HG03378 (cell line): Measurements from ENCODE around the gene NT5M.
"Not testable (repeated sequence)": the region's sequence is repeated elsewhere in the genome, so short reads cannot be mapped to it uniquely, and the experiment has no call there.

Source experiments
- ATAC-seq: cut with Tn5 transposase; IDR thresholded peaks from one replicate; pipeline ENCODE4 v1.9.1; 2021; ENCODE audit warnings: mild to moderate bottlenecking, moderate library complexity; ENCODE audit not compliant: unreplicated experiment

NT5M gene

DNA sequence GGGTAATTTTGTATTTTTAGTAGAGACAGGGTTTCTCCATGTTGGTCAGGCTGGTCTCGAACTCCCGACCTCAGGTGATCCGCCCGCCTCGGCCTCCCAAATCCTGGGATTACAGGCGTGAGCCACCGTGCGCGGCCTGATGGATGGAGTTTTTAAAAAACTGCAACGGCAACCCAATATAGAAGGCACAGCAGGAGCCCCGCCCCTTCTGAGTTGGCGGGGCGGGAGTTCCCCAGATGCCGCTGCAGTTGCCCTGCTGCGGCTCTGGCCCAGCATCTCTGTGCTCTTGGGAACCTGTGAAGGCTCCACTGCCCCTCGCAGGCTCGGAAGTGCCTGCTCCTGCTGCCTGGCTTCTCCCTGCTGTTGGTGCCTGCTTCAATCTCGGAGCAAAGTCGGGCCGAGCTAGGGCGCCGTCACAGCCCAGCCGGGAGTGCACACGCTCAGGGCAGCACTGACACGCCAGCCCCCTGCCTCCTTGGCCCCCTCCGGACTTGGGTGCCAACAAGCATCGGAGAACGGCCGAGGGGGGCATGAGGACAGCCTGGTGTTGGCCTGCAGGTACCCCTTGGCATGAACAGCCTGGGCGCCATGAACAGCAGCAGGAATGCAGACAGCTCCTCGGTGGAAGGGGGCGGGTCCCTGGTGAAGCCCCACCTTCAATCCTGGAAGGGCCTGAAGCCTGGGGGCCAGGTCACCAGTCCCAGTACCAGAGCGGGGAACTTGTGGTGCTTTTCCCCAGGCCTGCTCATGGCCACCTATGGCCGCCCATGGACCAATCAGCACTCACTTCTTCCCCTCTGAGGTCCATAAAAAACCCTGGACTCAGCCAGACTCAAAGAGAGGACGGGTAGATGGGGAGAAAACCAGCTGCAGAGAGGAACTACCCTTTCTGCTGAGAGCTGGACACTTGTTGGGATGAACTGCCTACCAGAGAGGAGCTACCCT is 2.3 kb upstream of the NT5M start:
- no peak for ATAC-seq

DNA sequence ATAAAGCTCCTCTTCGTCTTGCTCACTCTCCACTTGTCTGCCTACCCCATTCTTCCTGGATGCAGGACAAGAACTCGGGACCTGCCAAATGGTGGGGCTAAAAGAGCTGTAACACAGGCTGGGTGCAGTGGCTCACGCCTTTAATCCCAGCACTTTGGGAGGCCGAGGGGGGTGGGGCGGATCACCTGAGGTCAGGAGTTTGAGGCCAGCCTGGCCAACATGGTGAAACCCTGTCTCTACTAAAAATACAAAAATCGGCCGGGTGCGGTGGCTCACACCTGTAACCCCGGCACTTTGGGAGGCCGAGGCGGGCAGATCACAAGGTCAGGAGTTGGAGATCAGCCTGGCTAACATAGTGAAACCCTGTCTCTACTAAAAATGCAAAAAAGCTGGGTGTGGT is 1.5 kb upstream of the NT5M start:
- ATAC-seq: not testable (repeated sequence)

DNA sequence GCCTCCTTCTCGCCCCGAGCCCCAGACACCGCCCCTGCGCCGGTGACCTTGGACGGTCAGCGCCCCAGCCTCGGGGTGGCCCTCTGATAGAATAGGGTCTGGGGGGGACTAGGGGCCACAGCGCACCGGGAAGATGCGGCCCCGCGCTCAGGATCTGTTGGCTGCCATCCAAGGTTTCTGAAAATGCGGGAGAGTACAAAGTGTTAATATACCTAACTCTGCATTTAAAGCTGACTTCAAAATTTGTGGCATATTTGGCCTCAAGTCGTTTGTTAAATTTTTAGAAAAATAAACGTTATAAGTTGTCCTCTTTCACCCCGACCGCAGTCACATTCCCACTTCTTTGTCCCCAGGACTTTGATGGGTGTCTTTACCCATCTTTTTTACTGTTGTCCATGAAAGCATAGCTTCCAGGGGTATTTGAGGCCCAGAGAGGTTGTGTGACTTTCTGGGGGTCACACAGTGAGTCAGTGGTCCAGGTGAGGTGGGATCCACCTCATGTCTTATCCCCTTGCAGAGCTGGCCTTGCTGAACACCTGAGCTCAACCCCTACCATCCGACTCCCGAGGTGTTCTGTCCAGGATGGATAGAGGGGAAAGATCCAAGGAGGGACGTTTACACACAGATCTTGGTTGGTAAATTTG is 796 bp downstream of the NT5M start:
- ATAC-seq: no peak

DNA sequence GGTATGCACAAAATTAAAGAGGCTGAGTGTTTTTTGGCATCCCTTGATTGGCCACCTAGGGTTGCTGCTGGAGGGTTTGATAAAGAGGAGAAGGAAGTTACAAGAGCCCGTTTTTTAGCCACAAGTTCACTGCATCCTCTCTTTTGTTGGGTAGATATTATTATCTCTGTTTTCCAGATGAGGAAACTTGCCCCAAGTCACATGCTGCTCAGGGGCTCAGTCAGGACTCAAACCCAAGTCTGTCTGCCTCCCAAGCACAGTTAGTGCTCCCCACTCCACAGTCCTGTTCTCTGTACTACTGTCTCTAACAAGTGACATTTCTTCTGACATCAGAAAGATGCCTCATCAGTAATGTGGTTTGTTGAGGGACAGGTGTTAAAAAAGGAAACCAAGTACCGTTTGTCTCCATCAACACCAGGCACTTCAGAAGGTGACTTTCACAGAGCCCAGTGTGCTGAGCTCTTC is 1.4 kb downstream of the NT5M start:
- ATAC-seq: no peak

DNA sequence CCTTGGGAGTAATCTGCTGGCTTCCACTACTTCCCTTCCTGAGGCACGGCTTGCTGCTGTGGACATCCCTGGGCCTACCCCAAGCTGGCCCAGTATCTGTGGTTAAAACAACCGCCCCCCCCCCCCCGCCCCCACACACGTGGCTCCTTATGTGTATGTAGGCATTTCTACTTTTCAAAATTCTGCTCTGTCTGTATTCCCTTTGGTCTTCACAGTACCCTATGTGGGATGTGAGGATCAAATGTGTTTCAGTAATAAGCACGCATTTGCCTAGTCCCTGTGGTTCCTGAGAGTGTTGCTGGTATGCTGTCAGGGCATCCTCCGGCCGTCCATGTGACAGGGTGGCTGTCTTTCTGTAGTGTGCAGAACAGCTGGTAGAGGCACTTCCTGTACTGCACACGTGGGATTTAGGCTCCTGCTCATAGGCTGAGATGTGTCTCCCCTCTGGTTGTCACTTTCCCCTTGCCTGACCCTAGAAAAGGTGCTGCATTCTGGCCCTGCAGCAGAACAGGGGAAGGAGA is 2.2 kb downstream of the NT5M start:
- ATAC-seq: peak; percentile 75

DNA sequence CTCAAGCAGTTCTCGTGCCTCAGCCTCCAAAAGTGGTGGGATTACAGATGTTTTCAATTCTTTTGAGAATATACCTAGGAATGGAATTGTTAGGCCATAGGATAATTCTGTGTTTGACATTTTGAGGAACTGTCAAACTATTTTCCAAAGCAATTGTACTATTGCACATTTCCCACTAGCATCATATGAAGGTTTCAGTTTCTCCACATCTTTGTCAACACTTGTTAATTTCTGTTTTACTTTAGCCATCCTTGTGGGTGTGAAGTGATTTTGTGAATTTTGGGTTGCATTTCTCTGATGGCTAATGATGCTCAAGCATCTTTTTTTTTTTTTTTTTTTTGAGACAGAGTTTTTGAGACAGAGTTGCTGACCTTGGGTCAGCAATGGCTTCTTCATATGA is 6.2 kb downstream of the NT5M start:
- no peak for ATAC-seq

DNA sequence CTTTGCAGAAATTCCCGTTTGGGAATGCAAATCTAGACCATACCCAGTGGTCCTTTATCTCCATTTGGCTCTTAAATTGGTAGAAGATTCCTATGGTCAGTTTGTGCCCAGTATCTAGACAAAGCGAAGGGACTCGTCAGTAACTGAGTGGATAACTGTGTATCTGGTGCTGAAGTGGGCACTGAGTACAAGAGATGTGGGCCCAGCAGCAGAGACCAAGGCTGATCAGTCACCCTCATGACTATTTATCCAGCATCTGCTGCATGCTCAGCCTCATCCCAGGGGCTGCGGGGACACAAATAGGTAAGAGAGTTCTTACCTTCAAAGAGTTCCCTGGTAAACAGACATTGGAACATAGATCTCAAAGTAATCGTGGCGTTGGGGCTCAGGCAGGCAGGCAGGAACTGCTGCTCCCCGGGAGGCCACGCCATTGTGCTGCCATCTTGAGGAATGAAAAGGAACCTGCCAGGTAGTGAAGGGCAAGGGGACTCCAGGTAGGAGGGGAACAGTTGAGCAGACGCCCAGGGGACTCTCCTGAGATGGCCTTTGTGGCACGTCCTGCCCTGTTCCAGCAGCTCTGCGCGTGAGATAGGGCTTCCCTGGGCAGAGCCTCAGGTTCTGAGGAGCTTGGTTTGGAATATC is 10.3 kb downstream of the NT5M start:
- ATAC-seq: no peak

DNA sequence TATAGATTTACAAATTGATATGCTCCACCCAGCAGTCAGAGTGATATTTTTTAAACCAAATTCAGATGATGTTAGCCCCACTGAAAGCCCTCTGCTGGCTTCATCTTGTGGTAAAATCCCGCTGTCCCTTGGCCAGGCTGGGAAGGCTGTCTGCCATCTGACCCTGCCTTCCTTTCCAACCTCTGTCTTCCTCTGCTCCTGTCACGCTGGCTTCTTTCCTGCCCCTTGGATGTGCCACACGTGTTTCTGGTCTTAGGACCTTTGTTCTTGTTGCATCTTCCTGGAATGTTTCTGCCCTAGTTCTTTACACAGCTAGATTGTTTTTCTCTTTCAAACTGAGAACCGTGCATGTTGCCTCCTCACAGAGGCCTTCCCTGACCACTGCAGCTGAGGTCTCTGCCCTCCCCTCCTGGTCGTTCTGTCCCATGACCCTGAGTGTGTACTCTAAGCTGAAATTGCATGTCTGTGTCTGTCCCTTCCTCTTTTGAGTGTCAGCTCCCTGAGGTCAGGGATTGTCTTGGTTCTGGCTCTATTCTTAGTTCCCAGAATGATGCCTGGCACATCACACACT is 11.4 kb downstream of the NT5M start:
- ATAC-seq: no peak

DNA sequence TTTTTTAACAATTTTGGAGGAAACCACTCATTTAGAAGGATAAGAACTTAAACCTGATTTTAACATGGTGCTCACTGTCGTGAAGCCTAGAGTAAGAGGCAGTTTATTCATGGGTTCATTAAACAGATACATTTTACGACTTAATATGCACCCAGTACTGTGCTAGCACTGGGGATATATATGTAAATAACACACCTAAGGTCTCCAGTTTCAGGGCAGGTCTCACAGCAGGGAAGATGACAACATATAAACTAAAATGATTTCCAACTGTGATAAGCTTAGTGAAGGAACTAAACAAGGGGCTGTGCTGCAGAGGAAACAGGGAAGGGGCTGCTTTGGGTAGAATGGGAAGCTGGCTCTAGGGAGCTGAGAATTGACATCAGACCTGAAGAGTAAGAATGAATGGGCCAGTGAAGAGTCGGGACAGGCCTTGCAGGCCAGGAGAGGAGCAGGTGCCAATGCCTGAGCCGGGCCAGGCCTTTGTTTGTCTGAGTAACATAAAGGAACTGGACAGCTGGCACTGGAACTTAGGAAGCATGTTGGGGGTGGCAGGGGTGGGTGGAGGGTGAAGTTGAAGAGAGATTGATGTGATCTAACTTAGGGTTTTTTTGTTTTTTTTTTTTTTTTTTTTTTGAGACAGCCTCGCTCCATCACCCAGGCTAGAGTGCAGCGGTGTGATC is 12.1 kb downstream of the NT5M start:
- ATAC-seq: no peak

DNA sequence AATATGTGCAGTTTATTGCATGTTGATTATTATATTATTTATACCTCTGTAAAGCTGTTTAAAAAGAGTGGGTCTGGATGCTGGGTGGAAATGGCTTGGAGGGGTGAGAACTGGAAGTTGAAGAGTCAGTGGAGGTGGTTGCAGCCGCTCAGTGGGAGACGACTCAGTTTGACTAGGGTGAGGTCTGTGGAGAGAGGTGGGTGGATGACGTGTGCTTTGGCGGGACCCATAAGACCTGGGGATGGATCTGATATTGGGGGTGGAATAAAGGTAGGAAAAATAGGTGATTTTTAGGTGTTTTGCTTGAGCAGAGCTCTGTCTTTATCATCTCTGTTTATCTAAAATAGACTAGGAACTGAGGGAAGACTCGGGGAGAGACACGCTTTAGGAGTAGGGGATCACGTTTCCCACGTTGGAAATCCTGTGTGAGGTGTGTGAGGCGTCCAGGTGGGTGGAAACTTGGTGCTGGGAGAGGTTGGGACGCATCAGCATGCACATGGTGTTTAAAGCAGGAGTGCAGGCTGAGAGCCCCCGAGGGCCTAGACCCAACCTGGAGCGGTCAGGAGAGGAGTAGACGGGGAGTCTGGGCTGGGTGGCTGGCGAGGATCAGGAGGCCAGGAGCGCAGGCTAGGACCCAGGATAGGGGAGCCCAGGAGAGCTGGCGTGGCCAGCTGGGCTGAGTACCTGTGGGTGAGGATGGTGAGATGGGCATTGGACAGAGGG is 17.2 kb downstream of the NT5M start:
- no peak for ATAC-seq

DNA sequence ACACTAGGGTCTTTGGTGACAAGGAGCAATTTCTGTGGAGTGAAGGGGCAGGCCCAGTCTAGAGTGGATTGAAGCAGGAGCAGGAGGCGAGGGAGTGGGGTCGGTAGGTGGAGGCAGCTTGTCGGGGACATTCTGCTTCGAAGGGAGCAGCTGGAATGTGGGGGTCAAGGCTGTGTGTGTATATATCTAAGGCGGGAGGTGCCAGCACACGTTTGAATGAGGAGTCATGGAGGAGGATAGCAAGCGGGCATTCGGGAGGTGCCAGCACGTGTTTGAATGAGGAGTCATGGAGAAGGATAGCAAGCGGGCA is 17.7 kb downstream of the NT5M start:
- ATAC-seq: no peak

DNA sequence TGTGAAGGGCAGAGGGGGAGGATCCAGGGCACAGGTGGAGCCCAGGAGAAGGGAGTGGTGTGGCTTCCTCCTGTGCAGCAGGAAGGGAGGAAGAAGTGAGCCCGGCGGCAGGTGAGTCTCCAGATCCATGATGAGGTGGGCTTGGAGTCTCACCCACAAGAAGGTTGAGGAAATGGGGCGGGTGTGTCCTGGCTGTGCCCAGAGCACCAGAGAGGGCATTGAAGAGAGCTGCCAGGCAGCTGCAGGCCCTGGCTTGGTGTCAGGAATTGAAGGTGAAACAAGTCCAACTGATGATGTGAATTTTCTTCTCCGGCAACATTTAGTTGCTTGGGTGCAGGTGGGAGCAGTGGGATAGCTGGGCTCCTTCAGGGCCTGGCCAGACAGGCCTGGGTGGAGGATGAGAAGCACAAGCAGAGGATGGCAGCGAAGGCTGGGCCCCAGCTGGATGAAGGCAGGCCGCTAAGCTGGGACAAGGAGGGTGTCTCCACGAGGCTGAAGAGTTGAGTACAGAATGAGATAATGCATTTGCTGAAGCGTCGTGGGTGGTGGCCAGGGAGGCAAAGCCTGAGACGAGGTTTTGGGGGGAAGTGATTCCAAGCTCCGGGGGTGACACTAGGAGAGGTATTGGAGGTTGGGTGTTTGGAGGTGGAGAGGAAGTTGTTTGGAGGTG is 18.3 kb downstream of the NT5M start:
- ATAC-seq: no peak

DNA sequence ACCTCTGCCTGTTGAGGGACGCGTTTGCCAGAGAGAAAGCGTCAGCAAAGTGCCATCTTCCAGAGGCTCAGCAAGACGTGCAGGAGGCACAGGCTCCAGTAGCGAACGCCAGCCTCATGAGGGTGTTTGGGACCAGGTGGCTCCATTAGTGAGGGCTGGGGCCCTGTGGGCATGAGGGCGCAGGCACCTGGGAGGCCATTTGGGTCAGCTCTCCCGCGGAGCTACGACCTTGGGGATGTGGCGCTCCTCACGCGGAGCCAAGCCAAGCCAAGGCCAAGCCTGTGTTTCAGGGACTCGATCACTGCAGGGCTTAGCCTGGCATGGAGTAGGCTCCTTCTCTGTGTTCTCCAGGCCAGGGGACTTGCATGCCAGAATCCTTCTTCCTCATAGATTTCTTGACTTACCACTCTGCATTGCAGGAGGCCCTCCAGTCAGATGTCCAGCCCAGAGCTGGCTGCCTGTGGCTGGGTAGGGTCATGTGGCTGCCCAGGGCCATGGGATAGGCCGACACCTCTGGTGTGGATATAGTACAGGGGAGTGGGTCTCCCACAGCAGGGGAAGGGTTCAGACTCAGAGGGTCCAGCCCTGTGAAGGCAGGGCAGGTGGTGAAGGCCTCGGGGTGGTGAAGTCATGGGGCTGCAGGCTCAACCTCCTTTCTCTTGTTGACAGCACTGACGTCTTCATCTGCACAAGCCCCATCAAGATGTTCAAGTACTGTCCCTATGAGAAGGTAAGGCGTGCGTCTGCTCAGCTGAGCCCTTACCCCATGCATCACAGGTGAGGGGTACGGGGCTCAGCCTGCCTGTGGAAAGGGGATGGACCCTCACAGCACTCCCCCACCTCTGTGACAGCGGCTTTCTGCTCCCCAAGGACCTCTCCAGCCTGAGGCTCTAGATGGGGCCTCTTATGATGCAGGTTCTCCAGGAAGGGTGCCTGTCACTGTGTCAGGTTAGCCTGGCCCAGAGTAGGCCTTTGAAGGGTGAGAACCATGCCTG is 19.6 kb downstream of the NT5M start:
- ATAC-seq: no peak

DNA sequence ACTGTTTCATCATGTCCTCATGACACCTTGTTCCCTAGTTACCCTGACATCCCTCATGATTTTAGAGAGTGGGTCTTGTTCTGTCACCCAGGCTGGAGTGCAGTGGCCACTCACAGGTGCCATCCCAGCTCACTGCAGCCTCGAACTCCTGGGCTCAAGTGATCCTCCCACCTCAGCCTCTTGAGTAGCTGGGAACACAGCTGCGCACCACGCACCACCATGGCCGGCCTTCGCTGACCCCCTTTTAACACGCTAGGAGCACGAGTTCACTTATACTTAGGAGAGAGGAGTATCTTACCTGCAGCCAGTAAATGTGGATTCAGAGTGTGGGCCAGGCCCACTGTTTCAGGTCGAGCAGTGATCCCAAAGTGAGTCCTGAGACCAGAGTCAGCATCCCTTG is 21.4 kb downstream of the NT5M start:
- ATAC-seq: no peak

DNA sequence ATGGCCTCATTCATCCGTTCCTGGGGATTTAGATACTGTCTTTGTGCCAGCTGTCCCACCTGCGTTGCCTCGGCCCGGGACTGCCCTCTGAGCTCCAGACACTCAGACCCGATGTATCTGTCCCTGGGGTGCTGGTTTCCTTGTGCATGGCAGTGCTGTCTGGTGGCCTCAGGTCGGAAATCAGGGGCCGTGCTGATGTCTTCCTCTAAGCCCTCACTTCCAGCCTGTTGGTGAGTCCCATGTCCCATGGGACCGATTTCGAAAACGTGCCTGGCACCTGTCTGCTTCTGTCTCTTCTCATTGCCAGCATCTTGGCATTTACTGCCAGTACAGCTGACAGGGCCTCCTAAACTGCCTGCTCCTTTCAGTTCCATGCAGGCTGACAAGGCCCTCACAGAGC is 22.1 kb downstream of the NT5M start:
- no peak for ATAC-seq

DNA sequence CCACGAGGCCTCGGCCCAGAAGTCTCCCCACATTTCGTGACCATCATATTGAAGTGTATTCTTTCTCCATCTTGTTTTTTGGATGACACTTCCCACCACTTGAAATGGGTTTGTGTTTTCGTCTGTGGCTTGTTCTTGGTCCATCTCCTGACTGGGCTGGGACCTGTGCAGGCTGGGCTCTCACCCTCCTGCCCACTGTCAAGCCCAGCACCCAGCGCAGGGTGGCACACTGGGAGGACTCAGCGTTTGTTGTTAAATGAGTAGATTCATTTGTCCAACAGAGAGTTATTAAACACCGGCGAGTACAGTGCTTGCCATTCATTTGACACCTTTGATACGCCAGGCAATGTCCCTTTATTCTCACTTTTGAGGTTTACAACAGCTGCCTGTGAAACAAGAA is 22.6 kb downstream of the NT5M start:
- ATAC-seq: no peak

DNA sequence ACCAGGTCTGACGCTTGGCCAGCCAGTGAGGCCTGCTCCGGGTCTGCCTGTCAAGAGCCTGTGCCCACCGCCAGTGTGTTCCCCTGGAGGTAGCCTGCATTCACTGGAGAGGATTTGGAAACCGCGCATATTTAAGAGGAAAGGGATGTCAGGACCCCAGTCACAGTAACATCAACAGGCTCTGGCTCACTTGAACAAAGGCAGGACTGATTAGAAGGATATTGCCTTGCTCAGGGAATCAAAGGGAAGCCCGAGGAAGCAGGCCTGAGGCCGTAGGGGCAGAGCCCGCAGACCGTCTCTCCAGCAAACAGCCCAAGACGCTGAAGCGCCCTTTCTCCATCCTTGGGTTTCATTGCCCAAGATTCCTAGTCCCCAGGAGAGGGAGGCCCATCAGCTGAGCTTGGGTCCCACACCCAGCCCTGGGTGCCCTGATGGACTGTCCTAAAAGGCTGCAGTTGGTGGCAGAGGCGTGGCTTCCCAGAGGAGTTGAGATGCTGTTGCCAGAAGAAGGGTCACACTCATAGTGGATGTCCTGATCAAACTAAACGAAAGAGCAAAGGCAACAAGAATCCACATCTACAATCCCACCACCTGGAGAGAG is 23.2 kb downstream of the NT5M start:
- no peak for ATAC-seq

DNA sequence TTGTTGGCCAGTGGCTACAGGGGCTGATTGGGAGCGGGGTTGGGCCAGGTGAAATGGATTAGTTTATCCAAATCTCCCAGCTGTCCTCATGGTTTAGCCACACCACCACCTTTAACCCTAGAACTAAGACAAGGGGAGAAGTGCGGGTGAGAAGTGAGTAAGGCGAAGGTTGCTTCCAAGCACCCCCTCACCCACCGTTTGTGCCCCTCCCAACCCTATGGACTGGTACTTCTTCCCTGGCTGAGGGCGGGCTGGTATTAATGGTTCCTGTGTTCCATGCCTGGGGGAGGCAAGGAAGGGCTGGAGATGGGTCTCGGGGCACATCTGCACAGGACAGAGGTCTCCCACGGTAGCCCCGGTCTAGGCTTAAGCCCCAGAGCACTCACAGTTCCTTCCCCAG is 25.1 kb downstream of the NT5M start:
- ATAC-seq: no peak
